H9 (cell line): ENCODE measurements around the gene COL27A1. TPM values are rescaled to one million over a fixed set of nuclear protein-coding genes. Genes with fewer than 3 reads are reported as not detected.

ENCODE experiments used
- DNase-seq: peaks from one replicate; pipeline ENCODE4 v3.0.0-alpha.2; 2017
- H2AFZ ChIP-seq: one replicate; pipeline ENCODE4 v1.6.1; 2013; ENCODE audit warnings: mild to moderate bottlenecking, low read length, control low read depth, moderate library complexity
- H2AK5ac ChIP-seq: 2 replicates; pipeline ENCODE4 v1.6.1; 2013; ENCODE audit warnings: low read length, control low read depth, mixed read lengths; ENCODE audit not compliant: insufficient read length
- H2BK120ac ChIP-seq: one replicate; pipeline ENCODE4 v1.6.1; 2013; ENCODE audit warnings: low read depth, mild to moderate bottlenecking, low read length, control low read depth, inconsistent platforms; ENCODE audit not compliant: poor library complexity, severe bottlenecking
- H2BK12ac ChIP-seq: 2 replicates; pipeline ENCODE4 v1.6.1; 2013; ENCODE audit warnings: low read length, control low read depth, mixed read lengths, low read depth; ENCODE audit not compliant: insufficient read length
- H2BK15ac ChIP-seq: 2 replicates; pipeline ENCODE4 v1.6.1; 2013; ENCODE audit warnings: low read depth, low read length, control low read depth
- H2BK20ac ChIP-seq: one replicate; pipeline ENCODE4 v1.6.1; 2013; ENCODE audit warnings: low read depth, mild to moderate bottlenecking, low read length, control low read depth, inconsistent platforms; ENCODE audit not compliant: poor library complexity, severe bottlenecking
- H2BK5ac ChIP-seq: 2 replicates; pipeline ENCODE4 v1.6.1; 2013; ENCODE audit warnings: low read length, control low read depth, mixed read lengths; ENCODE audit not compliant: insufficient read length
- H3K14ac ChIP-seq: 2 replicates; pipeline ENCODE4 v1.6.1; 2013; ENCODE audit warnings: low read length, control low read depth; ENCODE audit not compliant: insufficient read depth
- H3K18ac ChIP-seq: 2 replicates; pipeline ENCODE4 v1.6.1; 2013; ENCODE audit warnings: low read depth, mild to moderate bottlenecking, mixed read lengths, low read length, control low read depth; ENCODE audit not compliant: insufficient read length
- H3K23ac ChIP-seq: 2 replicates; pipeline ENCODE4 v1.6.1; 2013; ENCODE audit warnings: low read length, control low read depth, mixed read lengths, low read depth; ENCODE audit not compliant: insufficient read length
- H3K23me2 ChIP-seq: 2 replicates; pipeline ENCODE4 v1.6.1; 2013; ENCODE audit warnings: low read depth, mild to moderate bottlenecking, mixed read lengths, low read length, control low read depth; ENCODE audit not compliant: insufficient read length, poor library complexity, severe bottlenecking
- H3K27ac ChIP-seq: 2 replicates; pipeline ENCODE4 v1.5.1; 2013; ENCODE audit warnings: low read length, control low read depth, mixed read lengths, low read depth; ENCODE audit not compliant: insufficient read length
- H3K27me3 ChIP-seq: 2 replicates; pipeline ENCODE4 v1.6.1; 2013; ENCODE audit warnings: low read length, control low read depth, inconsistent platforms; ENCODE audit not compliant: insufficient read depth
- H3K4ac ChIP-seq: 2 replicates; pipeline ENCODE4 v1.6.1; 2013; ENCODE audit warnings: low read depth, mild to moderate bottlenecking, control low read depth, inconsistent platforms, low read length, moderate library complexity
- H3K4me1 ChIP-seq: 2 replicates; pipeline ENCODE4 v1.6.1; 2013; ENCODE audit warnings: low read length, control low read depth, inconsistent platforms; ENCODE audit not compliant: insufficient read depth
- H3K4me2 ChIP-seq: 2 replicates; pipeline ENCODE4 v1.6.1; 2013; ENCODE audit warnings: low read length, control low read depth, mixed read lengths; ENCODE audit not compliant: insufficient read length, insufficient read depth
- H3K56ac ChIP-seq: 2 replicates; pipeline ENCODE4 v1.6.1; 2013; ENCODE audit warnings: low read depth, mild to moderate bottlenecking, mixed read lengths, low read length, control low read depth; ENCODE audit not compliant: insufficient read length
- H3K79me1 ChIP-seq: 2 replicates; pipeline ENCODE4 v1.6.1; 2013; ENCODE audit warnings: low read depth, mild to moderate bottlenecking, moderate library complexity, low read length, control low read depth, inconsistent platforms; ENCODE audit not compliant: insufficient read depth, poor library complexity, severe bottlenecking
- H3K79me2 ChIP-seq: 2 replicates; pipeline ENCODE4 v1.6.1; 2013; ENCODE audit warnings: low read length, control low read depth, inconsistent platforms; ENCODE audit not compliant: insufficient read depth
- H3K9ac ChIP-seq: 2 replicates; pipeline ENCODE4 v1.6.1; 2013; ENCODE audit warnings: low read length, control low read depth, mixed read lengths; ENCODE audit not compliant: insufficient read length; ENCODE audit errors: extremely low read depth
- H3K9me3 ChIP-seq: one replicate; pipeline ENCODE4 v1.6.1; 2013; ENCODE audit warnings: low read depth, low read length, inconsistent platforms; ENCODE audit not compliant: control insufficient read depth
- H3T11ph ChIP-seq: one replicate; pipeline ENCODE4 v1.6.1; 2013; ENCODE audit warnings: mild to moderate bottlenecking, low read length, control low read depth, inconsistent platforms
- H4K20me1 ChIP-seq: one replicate; pipeline ENCODE4 v1.6.1; 2013; ENCODE audit not compliant: control insufficient read depth, insufficient read length, insufficient read depth
- H4K5ac ChIP-seq: 2 replicates; pipeline ENCODE4 v1.6.1; 2013; ENCODE audit warnings: low read depth, mild to moderate bottlenecking, mixed read lengths, low read length, control low read depth; ENCODE audit not compliant: insufficient read length
- H4K8ac ChIP-seq: replicated peaks from 2 replicates; pipeline ENCODE4 v1.6.1; 2013; ENCODE audit warnings: low read length, control low read depth, mixed read lengths, low read depth; ENCODE audit not compliant: insufficient read length
- H4K91ac ChIP-seq: 2 replicates; pipeline ENCODE4 v1.6.1; 2013; ENCODE audit warnings: low read depth, mild to moderate bottlenecking, moderate library complexity, mixed read lengths, low read length, control low read depth; ENCODE audit not compliant: insufficient read length
- H3K27ac Mint-ChIP-seq, 3 experiments: 2 replicates in 2 of 3; 3 replicates in 1 of 3; pipeline ENCODE4 v1.8.0; 2020 to 2021; ENCODE audit warnings: mixed read lengths in 3 of 3, mild to moderate bottlenecking in 1 of 3, moderate library complexity in 1 of 3
- H3K27me3 Mint-ChIP-seq: 2 replicates; pipeline ENCODE4 v1.8.0; 2021; ENCODE audit warnings: low read depth, mild to moderate bottlenecking, moderate library complexity, mixed read lengths
- H3K36me3 Mint-ChIP-seq, 3 experiments: 2 replicates in 2 of 3; 3 replicates in 1 of 3; pipeline ENCODE4 v1.8.0; 2020 to 2021; ENCODE audit warnings: low read depth in 3 of 3, mixed read lengths in 3 of 3; ENCODE audit not compliant: insufficient read depth in 1 of 3
- H3K4me1 Mint-ChIP-seq, 2 experiments: 2 replicates each; pipeline ENCODE4 v1.8.0; 2020; ENCODE audit warnings: mixed read lengths in 2 of 2
- H3K4me3 Mint-ChIP-seq, 2 experiments: 2 replicates in 1 of 2; 3 replicates in 1 of 2; pipeline ENCODE4 v1.8.0; 2020 to 2021; ENCODE audit warnings: mild to moderate bottlenecking in 2 of 2, mixed read lengths in 2 of 2, moderate library complexity in 1 of 2
- H3K9me3 Mint-ChIP-seq, 2 experiments: 2 replicates in 1 of 2; 3 replicates in 1 of 2; pipeline ENCODE4 v1.8.0; 2020; ENCODE audit warnings: mild to moderate bottlenecking in 2 of 2, mixed read lengths in 2 of 2, moderate library complexity in 1 of 2
- CTCF ChIP-seq: fragments of 200-600 bp; sonication (generic); conservative IDR thresholded peaks from 3 replicates; pipeline ENCODE4 v1.8.0; 2021; ENCODE audit warnings: antibody characterized with exemption, mild to moderate bottlenecking
- WGBS: extraction: QIAGEN DNeasy Blood & Tissue Kit; methylation state at CpG from one replicate; pipeline ENCODE4 v1.1.7; 2013; ENCODE audit warnings: missing lambda C conversion rate, low lambda C conversion rate, mixed read lengths; ENCODE audit not compliant: insufficient read length; ENCODE audit errors: extremely low coverage; 5-methylcytosine and 5-hydroxymethylcytosine counted together
- total RNA-seq: library from RNA; stranded (reverse); gene quantifications from 2 replicates; pipeline ENCODE4 v1.2.1, GENCODE V29; 2021

COL27A1 gene
- total RNA-seq, 1 experiment from 2014 or later: 17.9 TPM

- Histone ChIP-seq H3K56ac (no peak overlapping the region), H2AK5ac (no peak overlapping the region), H2BK15ac (no peak overlapping the region), H3K27me3 (no peaks in the 10 kb centered on the region), H4K8ac (no peak overlapping the region), H3K4me1 (0 out of 2 replicates have a peak, but pooled peaks cover 3% of the 10 kb centered on the region), H4K5ac (no peak overlapping the region), H3K14ac (no peak overlapping the region), H3K27ac (no peak overlapping the region), H2BK12ac (no peak overlapping the region), H3K4ac (no peak overlapping the region), H2BK20ac (no peak overlapping the region), H4K91ac (no peak overlapping the region), H3K79me2 (no peaks in the 10 kb centered on the region), H4K20me1 (no peaks in the 10 kb centered on the region), H3K9ac (no peak overlapping the region), H3K4me2 (no peak overlapping the region), H3K79me1 (no peaks in the 10 kb centered on the region), H2BK120ac (no peak overlapping the region), H2AFZ (no peak overlapping the region), H3K23ac (no peak overlapping the region), H2BK5ac (no peak overlapping the region), H3K9me3 (no peaks in the 10 kb centered on the region), H3T11ph (no peak overlapping the region), H3K23me2 (no peaks in the 10 kb centered on the region), H3K18ac (no peak overlapping the region)
- no CpG with 5 or more reads among the region's 14 CpGs for WGBS
- Mint-ChIP-seq H3K27me3 (no peaks in the 10 kb centered on the region; the same call in 1 of the 2 replicates), H3K4me3 (no peak overlapping the region), H3K27ac (peak overlapping the region in 1 of 3 experiments; percentile 8; a peak in 1 of 7 replicates), H3K4me1 (peaks cover 11 to 25% of the 10 kb centered on the region in 2 experiments), H3K36me3 (peaks cover 0 to 4% (median 2%) of the 10 kb centered on the region in 3 experiments; a peak in 1 of 7 replicates), H3K9me3 (no peaks in the 10 kb centered on the region; a peak in 1 of 5 replicates)
- TF ChIP-seq CTCF: no peak
- peak; percentile 17 for DNase-seq
Observed at GRCh38 chr9:114283551-114284111, 128.3 kb downstream of the COL27A1 start.
